NT2/D1 (cell line): ENCODE results near the gene MYH9.

ENCODE experiments used
- SUZ12 ChIP-seq: IDR thresholded peaks from 2 replicates; pipeline ENCODE4 v1.6.1; 2011; ENCODE audit not compliant: insufficient read length, insufficient read depth; ENCODE audit errors: extremely low read depth
- ZNF274 ChIP-seq: IDR thresholded peaks from 2 replicates; pipeline ENCODE4 v1.6.1; 2011; ENCODE audit warnings: mild to moderate bottlenecking, low read depth, low read length

DNA sequence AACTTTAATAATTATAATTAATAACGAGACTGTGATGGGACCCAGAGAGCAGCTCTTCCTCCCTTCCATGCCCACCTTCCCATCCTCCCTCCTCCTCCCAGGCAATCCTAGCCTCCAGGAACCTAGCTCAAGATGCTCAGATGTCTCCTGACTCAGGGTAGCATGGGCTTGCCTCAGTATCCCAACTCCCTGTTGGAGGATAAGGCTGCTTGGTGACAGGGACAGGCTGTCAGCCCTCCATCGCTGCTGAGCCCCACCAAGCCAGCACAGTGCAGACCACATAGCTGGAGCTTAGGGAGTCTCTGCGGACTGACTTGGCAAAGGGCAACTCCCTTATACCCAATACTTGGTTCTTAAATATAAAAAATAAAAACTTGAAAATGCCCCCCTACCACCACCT, 11.5 kb downstream of the MYH9 start:
- TF ChIP-seq ZNF274, result no peak
- no peak for TF ChIP-seq SUZ12
